CD4-positive, alpha-beta T cell treated with Interleukin-15 for 4 hours (primary cell): ENCODE results near the gene ITPK1.

Source experiments
- DNase-seq: peaks from one replicate; pipeline ENCODE4 v3.0.0-alpha.2; 2020; ENCODE audit warnings: low spot score

Gene ITPK1

DNA sequence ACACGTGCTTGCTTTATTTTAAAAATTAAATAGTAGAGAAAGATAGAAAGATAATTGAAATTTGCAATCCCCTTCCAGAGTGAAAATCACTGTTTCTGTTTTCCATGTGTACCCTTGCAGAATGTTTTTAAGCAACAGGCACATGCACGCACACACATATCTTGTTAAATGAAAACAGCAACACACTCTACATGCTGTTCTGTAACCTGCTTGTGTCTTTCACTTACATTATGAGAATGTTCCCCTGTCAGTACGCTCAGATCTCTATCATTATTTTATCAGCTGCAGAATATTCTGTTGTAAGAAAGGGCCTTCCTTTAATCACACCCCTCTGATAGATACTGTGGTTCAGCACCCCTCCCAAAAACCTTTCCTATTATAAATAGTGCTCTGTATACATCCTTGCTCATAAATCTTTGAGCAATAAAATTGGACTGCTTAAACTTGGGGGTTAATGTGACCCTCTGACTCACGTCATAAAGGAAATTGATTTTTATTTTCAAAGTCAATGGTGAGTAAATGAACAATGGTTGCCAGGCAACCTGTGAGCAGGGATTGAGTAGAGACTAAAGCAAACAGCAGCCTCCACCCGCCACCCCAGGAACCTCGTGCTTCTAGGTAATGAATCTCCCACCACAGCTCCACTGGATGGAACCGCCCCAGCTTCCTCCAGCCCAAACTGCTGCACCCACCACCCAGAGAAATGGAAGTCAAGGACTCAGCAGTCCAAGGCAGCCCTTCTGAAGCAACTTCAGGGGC lies 224.7 kb downstream of the ITPK1 start:
- peak; percentile 9 for DNase-seq

DNA sequence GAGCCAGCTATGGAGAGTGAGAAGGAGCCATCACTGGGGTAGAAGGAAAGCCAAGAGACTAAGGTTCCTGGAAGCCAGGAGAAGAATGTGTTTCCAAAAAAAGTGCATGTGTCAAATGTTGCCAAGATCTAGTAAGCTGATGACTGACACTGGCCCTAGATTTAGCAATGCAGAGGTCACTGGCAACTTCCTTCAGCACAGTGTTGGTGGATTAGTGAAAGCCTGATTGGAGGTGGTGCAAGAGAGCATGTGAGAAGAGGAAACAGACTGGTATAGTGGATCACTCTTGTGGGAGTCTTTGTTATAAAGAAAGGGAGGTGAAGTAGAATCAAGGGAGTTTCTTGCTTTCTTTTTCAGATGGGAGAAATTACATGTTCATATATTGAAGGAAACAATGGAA lies 226.8 kb downstream of the ITPK1 start:
- no peak for DNase-seq

- no peak for DNase-seq
These were observed 228.6 kb downstream of the ITPK1 start for GRCh38 chr14:92887157-92887556.
